Measurements from ENCODE around the gene A3GALT2. TPM values are rescaled to one million over a fixed set of nuclear protein-coding genes. Genes with fewer than 3 reads are reported as not detected.
A peak's percentile ranks its signal among the peaks of the same experiment; 100 is the strongest.

The A3GALT2 gene
- polyA plus RNA-seq, 3 donors = not detected

DNA sequence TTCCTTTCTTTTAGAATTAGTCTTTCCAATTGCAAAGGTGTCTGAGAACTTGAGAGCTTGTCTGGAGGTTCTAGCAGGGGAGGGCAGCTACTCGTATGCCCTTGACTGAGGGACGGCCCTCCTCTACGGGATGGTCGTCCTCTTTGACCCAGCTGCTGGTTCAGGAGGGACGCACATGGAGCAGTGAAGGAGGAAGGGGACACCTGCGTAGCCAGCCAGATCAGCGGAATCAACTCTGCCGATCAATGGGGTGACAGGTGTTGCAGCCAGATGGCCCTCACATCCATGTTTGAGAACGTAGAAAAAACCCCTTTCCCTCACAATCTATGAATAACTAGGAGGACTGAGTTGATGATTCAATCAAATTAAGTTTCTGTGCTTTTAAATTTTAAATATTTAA, 15.7 kb upstream of the A3GALT2 start:
- peaks cover 0 to 3% (median 0%) of the 10 kb centered on the region in 3 donors for H3K27me3 Mint-ChIP-seq (ENCODE audit: low read depth in 3 of 3)
- peaks cover 43 to 44% of the 10 kb centered on the region in 2 donors for H3K36me3 Mint-ChIP-seq
- 92% methylated on average over 5 of the region's 9 CpGs for WGBS (ENCODE audit: insufficient coverage)
- intact Hi-C loops (cut with micrococcal nuclease) = no loop called here
- Histone ChIP-seq H3K4me3 (replicated peaks in 1 of 3; ENCODE audit: low read depth in 2 of 3, low read length in 3 of 3) (no peak overlapping the region), H2AFZ (ENCODE audit: insufficient read depth, low read depth, low read length, poor library complexity, severe bottlenecking) (no peak overlapping the region), H3K27ac (ENCODE audit: low read depth in 1 of 2, low read length in 2 of 2) (peak overlapping the region in 1 of 2 donors; percentile 7), H3K4me2 (replicated peaks; ENCODE audit: extremely low read depth, low read length, poor library complexity, severe bottlenecking) (no peak overlapping the region), H3K9ac (ENCODE audit: insufficient read depth, low read length, poor library complexity, severe bottlenecking) (no peak overlapping the region), H3K79me2 (ENCODE audit: insufficient read depth, low read length) (peaks cover 86% of the 10 kb centered on the region), H3K9me3 (replicated peaks in 1 of 2; ENCODE audit: control insufficient read depth in 1 of 2, insufficient read depth in 1 of 2, low read length in 2 of 2) (no peaks in the 10 kb centered on the region), H3K27me3 (ENCODE audit: control insufficient read depth in 2 of 2, insufficient read depth in 2 of 2, low read length in 2 of 2) (no peaks in the 10 kb centered on the region), H3K36me3 (replicated peaks in 1 of 2; ENCODE audit: control insufficient read depth in 1 of 2, insufficient read depth in 2 of 2, low read length in 2 of 2) (peaks cover 19 to 24% of the 10 kb centered on the region in 2 donors), H3K4me1 (ENCODE audit: control insufficient read depth in 1 of 2, insufficient read depth in 2 of 2, low read length in 2 of 2) (peaks cover 89 to 100% of the 10 kb centered on the region in 2 donors), H4K20me1 (ENCODE audit: insufficient read depth, low read length) (peaks cover 91% of the 10 kb centered on the region)
- TF ChIP-seq, protein P1, sequence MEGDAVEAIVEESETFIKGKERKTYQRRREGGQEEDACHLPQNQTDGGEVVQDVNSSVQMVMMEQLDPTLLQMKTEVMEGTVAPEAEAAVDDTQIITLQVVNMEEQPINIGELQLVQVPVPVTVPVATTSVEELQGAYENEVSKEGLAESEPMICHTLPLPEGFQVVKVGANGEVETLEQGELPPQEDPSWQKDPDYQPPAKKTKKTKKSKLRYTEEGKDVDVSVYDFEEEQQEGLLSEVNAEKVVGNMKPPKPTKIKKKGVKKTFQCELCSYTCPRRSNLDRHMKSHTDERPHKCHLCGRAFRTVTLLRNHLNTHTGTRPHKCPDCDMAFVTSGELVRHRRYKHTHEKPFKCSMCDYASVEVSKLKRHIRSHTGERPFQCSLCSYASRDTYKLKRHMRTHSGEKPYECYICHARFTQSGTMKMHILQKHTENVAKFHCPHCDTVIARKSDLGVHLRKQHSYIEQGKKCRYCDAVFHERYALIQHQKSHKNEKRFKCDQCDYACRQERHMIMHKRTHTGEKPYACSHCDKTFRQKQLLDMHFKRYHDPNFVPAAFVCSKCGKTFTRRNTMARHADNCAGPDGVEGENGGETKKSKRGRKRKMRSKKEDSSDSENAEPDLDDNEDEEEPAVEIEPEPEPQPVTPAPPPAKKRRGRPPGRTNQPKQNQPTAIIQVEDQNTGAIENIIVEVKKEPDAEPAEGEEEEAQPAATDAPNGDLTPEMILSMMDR (IDR thresholded peaks at IDR 0.05) = no peak
- H3K9me3 Mint-ChIP-seq = no peaks in the 10 kb centered on the region
- peak overlapping the region in 3 of 7 donors; percentile 20 to 79 (median 27) for H3K27ac Mint-ChIP-seq
- no peak for DNase-seq
- no peak overlapping the region for H3K4me3 Mint-ChIP-seq
- peaks cover 98% of the 10 kb centered on the region for H3K4me1 Mint-ChIP-seq

- intact Hi-C loops (cut with micrococcal nuclease) = loop anchor here in 1 of 2 donors (2.0 kb wide), 1 partner anchor 14 kb away; no protein-coding TSS in a partner anchor
- H3K36me3 ChIP-seq (replicated peaks in 1 of 2; ENCODE audit: control insufficient read depth in 1 of 2, insufficient read depth in 2 of 2, low read length in 2 of 2) = peaks cover 29 to 36% of the 10 kb centered on the region in 2 donors
- H3K27ac Mint-ChIP-seq = peak overlapping the region; percentile 61 to 91 (median 82)
- peak; percentile 71 to 84 (median 73) for DNase-seq
- no peaks in the 10 kb centered on the region for H3K27me3 Mint-ChIP-seq (ENCODE audit: low read depth in 3 of 3)
- H3K27me3 ChIP-seq (ENCODE audit: control insufficient read depth in 2 of 2, insufficient read depth in 2 of 2, low read length in 2 of 2) = no peaks in the 10 kb centered on the region
- H3K4me1 ChIP-seq (ENCODE audit: control insufficient read depth in 1 of 2, insufficient read depth in 2 of 2, low read length in 2 of 2) = peaks cover 73 to 86% of the 10 kb centered on the region in 2 donors
- no peaks in the 10 kb centered on the region for H3K9me3 Mint-ChIP-seq
- H3K9ac ChIP-seq (ENCODE audit: insufficient read depth, low read length, poor library complexity, severe bottlenecking) = no peak overlapping the region
- peak overlapping the region in 1 of 2 donors; percentile 70 for H3K4me3 Mint-ChIP-seq
- peak overlapping the region; percentile 44 for H3K4me2 ChIP-seq (replicated peaks; ENCODE audit: extremely low read depth, low read length, poor library complexity, severe bottlenecking)
- H4K20me1 ChIP-seq (ENCODE audit: insufficient read depth, low read length) = peaks cover 91% of the 10 kb centered on the region
- peaks cover 83% of the 10 kb centered on the region for H3K79me2 ChIP-seq (ENCODE audit: insufficient read depth, low read length)
- peaks cover 47 to 52% of the 10 kb centered on the region in 2 donors for H3K36me3 Mint-ChIP-seq
- TF ChIP-seq, protein P1 (IDR thresholded peaks at IDR 0.05) = no peak
- peak overlapping the region in 1 of 3 experiments; percentile 27 for H3K4me3 ChIP-seq (replicated peaks in 1 of 3; ENCODE audit: low read depth in 2 of 3, low read length in 3 of 3)
- H2AFZ ChIP-seq (ENCODE audit: insufficient read depth, low read depth, low read length, poor library complexity, severe bottlenecking) = no peak overlapping the region
- no peaks in the 10 kb centered on the region for H3K9me3 ChIP-seq (replicated peaks in 1 of 2; ENCODE audit: control insufficient read depth in 1 of 2, insufficient read depth in 1 of 2, low read length in 2 of 2)
- peaks cover 84% of the 10 kb centered on the region for H3K4me1 Mint-ChIP-seq
- WGBS (ENCODE audit: insufficient coverage) = 0% methylated on average over 3 of the region's 4 CpGs
- H3K27ac ChIP-seq (ENCODE audit: low read depth in 1 of 2, low read length in 2 of 2) = peak overlapping the region; percentile 7 to 79
Observed at GRCh38 chr1:33335020-33335419, 14.1 kb upstream of the A3GALT2 start.

Data from CD14-positive monocyte (primary cell).